ENCODE results near the gene CAPN14.

CAPN14 gene

GRCh38 chr2:31125918-31126695, 91.2 kb downstream of the CAPN14 start (continued):
- TF ChIP-seq ZNF664 (tag by site-specific recombination; IDR thresholded peaks at IDR 0.05) (no peak), KLF16 (tag by site-specific recombination; IDR thresholded peaks at IDR 0.05) (no peak), KLF7 (tag by site-specific recombination; IDR thresholded peaks at IDR 0.05; ENCODE audit: borderline replicate concordance) (no peak), YY2 (tag by site-specific recombination; IDR thresholded peaks at IDR 0.05) (no peak), HOXA7 (CRISPR knock-in tag; IDR thresholded peaks at IDR 0.05; ENCODE audit: borderline replicate concordance) (no peak), ZNF624 (tag by site-specific recombination; IDR thresholded peaks at IDR 0.05) (no peak), ZBTB20 (tag by site-specific recombination; IDR thresholded peaks at IDR 0.05) (no peak)
- TF ChIP-seq, protein P1, sequence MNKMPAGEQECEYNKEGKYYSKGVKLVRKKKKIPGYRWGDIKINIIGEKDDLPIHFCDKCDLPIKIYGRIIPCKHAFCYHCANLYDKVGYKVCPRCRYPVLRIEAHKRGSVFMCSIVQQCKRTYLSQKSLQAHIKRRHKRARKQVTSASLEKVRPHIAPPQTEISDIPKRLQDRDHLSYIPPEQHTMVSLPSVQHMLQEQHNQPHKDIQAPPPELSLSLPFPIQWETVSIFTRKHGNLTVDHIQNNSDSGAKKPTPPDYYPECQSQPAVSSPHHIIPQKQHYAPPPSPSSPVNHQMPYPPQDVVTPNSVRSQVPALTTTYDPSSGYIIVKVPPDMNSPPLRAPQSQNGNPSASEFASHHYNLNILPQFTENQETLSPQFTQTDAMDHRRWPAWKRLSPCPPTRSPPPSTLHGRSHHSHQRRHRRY (tag by site-specific recombination; IDR thresholded peaks at IDR 0.05), result no peak

DNA sequence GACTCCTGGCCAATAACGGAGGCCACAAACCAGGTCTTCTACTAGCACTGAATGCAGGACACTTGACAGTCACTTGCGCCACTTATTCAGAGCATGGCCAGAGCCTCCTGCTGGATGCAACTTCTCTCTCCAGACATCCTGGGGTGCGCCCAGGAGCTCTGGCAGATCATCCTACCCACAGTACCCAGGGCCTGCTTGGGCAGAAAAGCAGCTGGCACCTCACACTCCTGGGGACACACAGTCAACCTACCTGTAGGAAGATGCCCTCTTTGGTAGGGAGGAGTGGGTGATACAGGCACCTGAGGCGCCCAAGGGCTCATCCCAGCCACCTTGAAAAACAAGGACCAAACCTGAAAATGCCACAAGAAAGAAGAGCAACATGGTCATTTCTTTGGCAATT, 92.4 kb downstream of the CAPN14 start:
- POLR2A ChIA-PET, result no interaction called here
- Histone ChIP-seq H3K4me3 (ENCODE audit: low read depth, low read length) (no peak overlapping the region), H3K36me3 (ENCODE audit: control insufficient read depth in 2 of 2, insufficient read depth in 1 of 2, low read length in 2 of 2) (no peaks in the 10 kb centered on the region), H3K27ac (ENCODE audit: extremely low read depth, low read depth, low read length) (no peak overlapping the region), H3K9me3 (ENCODE audit: control insufficient read depth, insufficient read depth, low read depth, low read length) (no peaks in the 10 kb centered on the region), H3K4me1 (ENCODE audit: control insufficient read depth, insufficient read depth, low read length) (no peaks in the 10 kb centered on the region)
- CTCF ChIA-PET, result interaction anchor here (1.0 kb wide), 1 partner anchor 414 kb away, joined by 3 read pairs; no protein-coding TSS in a partner anchor
- TF ChIP-seq TCF7L2 (IDR thresholded peaks at IDR 0.05; ENCODE audit: borderline replicate concordance, low read depth, low read length) (no peak), ZNF610 (tag by site-specific recombination; IDR thresholded peaks at IDR 0.05; ENCODE audit: borderline replicate concordance) (no peak), ZNF747 (tag by site-specific recombination; IDR thresholded peaks at IDR 0.05) (no peak), ZNF600 (tag by site-specific recombination; IDR thresholded peaks at IDR 0.05) (no peak), ZNF777 (tag by site-specific recombination; IDR thresholded peaks at IDR 0.05; ENCODE audit: borderline replicate concordance) (no peak), ZNF2 (tag by site-specific recombination; IDR thresholded peaks at IDR 0.05) (no peak), ZNF239 (tag by site-specific recombination; IDR thresholded peaks at IDR 0.05) (no peak), ZNF544 (tag by site-specific recombination; IDR thresholded peaks at IDR 0.05) (no peak), IKZF3 (tag by site-specific recombination; IDR thresholded peaks at IDR 0.05) (no peak), ZNF26 (tag by site-specific recombination; IDR thresholded peaks at IDR 0.05) (no peak), ZBTB1 (tag by site-specific recombination; IDR thresholded peaks at IDR 0.05) (no peak), ZNF138 (tag by site-specific recombination; IDR thresholded peaks at IDR 0.05; ENCODE audit: borderline replicate concordance) (no peak), ZNF658 (tag by site-specific recombination; IDR thresholded peaks at IDR 0.05) (no peak)
